GM23248 (cell line): ENCODE data around the gene TPPP3. TPM values are rescaled to one million over a fixed set of nuclear protein-coding genes. Genes with fewer than 3 reads are reported as not detected.
"Not testable (repeated sequence)": the region's sequence is repeated elsewhere in the genome, so short reads cannot be mapped to it uniquely, and the experiment has no call there.

ENCODE experiments used
- DNase-seq: peaks from one replicate; pipeline ENCODE4 v3.0.0-alpha.2; 2015
- H2AFZ ChIP-seq: fragments of 200-600 bp; sonication (generic); 2 replicates; pipeline ENCODE4 v1.6.1; 2016; ENCODE audit warnings: antibody characterized with exemption
- H3F3A ChIP-seq: fragments of 200-600 bp; sonication (generic); 2 replicates; pipeline ENCODE4 v1.6.1; 2016; ENCODE audit warnings: mild to moderate bottlenecking, antibody characterized with exemption, mixed run types; ENCODE audit not compliant: insufficient read depth
- H3K27ac ChIP-seq: fragments of 200-600 bp; sonication (generic); 2 replicates; pipeline ENCODE4 v1.5.1; 2016; ENCODE audit warnings: mild to moderate bottlenecking
- H3K27me3 ChIP-seq: fragments of 200-600 bp; sonication (generic); replicated peaks from 2 replicates; pipeline ENCODE4 v1.6.1; 2016; ENCODE audit warnings: mild to moderate bottlenecking; ENCODE audit not compliant: insufficient read depth
- H3K36me3 ChIP-seq: fragments of 200-600 bp; sonication (generic); 2 replicates; pipeline ENCODE4 v1.6.1; 2016; ENCODE audit warnings: low read depth, mild to moderate bottlenecking
- H3K4me1 ChIP-seq: fragments of 200-600 bp; sonication (generic); 2 replicates; pipeline ENCODE4 v1.6.1; 2016; ENCODE audit warnings: mild to moderate bottlenecking; ENCODE audit not compliant: insufficient read depth
- H3K4me2 ChIP-seq: fragments of 200-600 bp; sonication (generic); one replicate; pipeline ENCODE4 v1.6.1; 2016; ENCODE audit warnings: mild to moderate bottlenecking; ENCODE audit not compliant: unreplicated experiment
- H3K4me3 ChIP-seq: fragments of 200-600 bp; sonication (generic); 2 replicates; pipeline ENCODE4 v1.5.1; 2016; ENCODE audit warnings: mild to moderate bottlenecking
- H3K79me2 ChIP-seq: fragments of 200-600 bp; sonication (generic); 2 replicates; pipeline ENCODE4 v1.6.1; 2016; ENCODE audit warnings: mild to moderate bottlenecking; ENCODE audit not compliant: insufficient read depth
- H3K9ac ChIP-seq: fragments of 200-600 bp; sonication (generic); 2 replicates; pipeline ENCODE4 v1.6.1; 2016; ENCODE audit warnings: mild to moderate bottlenecking
- H3K9me2 ChIP-seq: fragments of 200-600 bp; sonication (generic); 2 replicates; pipeline ENCODE4 v1.6.1; 2016; ENCODE audit warnings: mixed run types, mild to moderate bottlenecking, moderate library complexity; ENCODE audit not compliant: insufficient read depth
- H3K9me3 ChIP-seq: fragments of 200-600 bp; sonication (generic); one replicate; pipeline ENCODE4 v1.6.1; 2017; ENCODE audit warnings: low read depth
- H4K20me1 ChIP-seq: fragments of 200-600 bp; sonication (generic); 2 replicates; pipeline ENCODE4 v1.6.0; 2016; ENCODE audit not compliant: insufficient read depth
- EZH2 ChIP-seq: fragments of 200-600 bp; sonication (generic); IDR thresholded peaks from 2 replicates; pipeline ENCODE4 v1.6.1; 2018; ENCODE audit warnings: antibody characterized with exemption, mild to moderate bottlenecking; ENCODE audit not compliant: insufficient read depth, poor library complexity, severe bottlenecking
- EZH2phosphoT487 ChIP-seq: fragments of 200-600 bp; sonication (generic); IDR thresholded peaks from 2 replicates; pipeline ENCODE4 v1.6.1; 2018; ENCODE audit warnings: antibody characterized with exemption, moderate library complexity, mild to moderate bottlenecking, low read depth; ENCODE audit not compliant: insufficient read depth
- WGBS, 2 experiments: methylation state at CpG; one replicate each; pipeline ENCODE4 v1.1.6; 2015 to 2017; ENCODE audit warnings: low lambda C conversion rate in 2 of 2, low coverage in 1 of 2; ENCODE audit errors: missing lambda C conversion rate in 2 of 2; 5-methylcytosine and 5-hydroxymethylcytosine counted together
- in situ Hi-C: fragments of 300-500 bp; cut with MboI; formaldehyde crosslinking; loops from 2 replicates; pipeline ENCODE4 v1.15.0; 2020
- polyA plus RNA-seq: library from polyadenylated mRNA; unstranded; fragments of >200 nt; fragmentation: Nextera tagmentation; extraction: Ambion mirVana; gene quantifications from 2 replicates; pipeline ENCODE4 v1.2.1, GENCODE V29; 2016
- total RNA-seq: library from RNA; depleted of rRNA; stranded (reverse); fragments of >200 nt; shearing (Covaris generic); gene quantifications from 2 replicates; pipeline ENCODE4 v1.2.3, GENCODE V29; 2014

TPPP3 gene
- total and polyA plus RNA-seq, 2 experiments from 2014 or later, result 1.9 TPM; not detected in 1

- Histone ChIP-seq H3K4me3 (no peak overlapping the region), H3K79me2 (no peaks in the 10 kb centered on the region), H4K20me1 (no peaks in the 10 kb centered on the region), H3K27me3 (no peaks in the 10 kb centered on the region), H3K4me2 (no peak overlapping the region), H2AFZ (no peak overlapping the region), H3K9ac (no peak overlapping the region), H3K9me3 (no peaks in the 10 kb centered on the region), H3K9me2 (no peaks in the 10 kb centered on the region), H3F3A (no peaks in the 10 kb centered on the region), H3K27ac (no peak overlapping the region), H3K4me1 (no peaks in the 10 kb centered on the region), H3K36me3 (no peaks in the 10 kb centered on the region)
- no peak for TF ChIP-seq EZH2
- TF ChIP-seq EZH2phosphoT487, result no peak
- DNase-seq, result peak; percentile 27
- 59 to 71% methylated on average over 1 of the region's 1 CpG for WGBS, 2 experiments
- in situ Hi-C loops, result no loop called here
Observed at GRCh38 chr16:67378642-67379041, 14.7 kb downstream of the TPPP3 start.

GRCh38 chr16:67376012-67376411, 17.3 kb downstream of the TPPP3 start:
- H3K4me2 ChIP-seq, H3K36me3 ChIP-seq, H3K79me2 ChIP-seq, H3K4me1 ChIP-seq, H3K9me3 ChIP-seq, H3K4me3 ChIP-seq, H2AFZ ChIP-seq, H3K27me3 ChIP-seq, H3K27ac ChIP-seq, in situ Hi-C loops, H3F3A ChIP-seq, H3K9ac ChIP-seq, DNase-seq, H3K9me2 ChIP-seq, H4K20me1 ChIP-seq: not testable (repeated sequence)
- 88% methylated on average over 11 of the region's 11 CpGs for WGBS, 2 experiments

- no peak for TF ChIP-seq EZH2phosphoT487
- Histone ChIP-seq H3K4me2 (no peak overlapping the region), H3K27ac (no peak overlapping the region), H3K9me2 (no peaks in the 10 kb centered on the region), H2AFZ (no peak overlapping the region), H3K79me2 (no peaks in the 10 kb centered on the region), H3K9ac (no peak overlapping the region), H3K9me3 (no peaks in the 10 kb centered on the region), H3F3A (no peaks in the 10 kb centered on the region), H3K4me3 (no peak overlapping the region), H4K20me1 (no peaks in the 10 kb centered on the region), H3K27me3 (peaks cover 22% of the 10 kb centered on the region; the same call in 1 of the 2 replicates), H3K4me1 (no peaks in the 10 kb centered on the region), H3K36me3 (no peaks in the 10 kb centered on the region)
- in situ Hi-C loops, result no loop called here
- peak; percentile 46 for DNase-seq
Observed at GRCh38 chr16:67372664-67373063, 20.6 kb downstream of the TPPP3 start.

GRCh38 chr16:67370661-67371060, 22.6 kb downstream of the TPPP3 start:
- Histone ChIP-seq H3K27me3 (peaks cover 40% of the 10 kb centered on the region), H3K4me1 (no peaks in the 10 kb centered on the region), H3K9me2 (no peaks in the 10 kb centered on the region), H3K27ac (no peak overlapping the region), H4K20me1 (no peaks in the 10 kb centered on the region), H3K9ac (no peak overlapping the region), H3K9me3 (no peaks in the 10 kb centered on the region), H3K36me3 (no peaks in the 10 kb centered on the region), H3F3A (no peaks in the 10 kb centered on the region), H3K79me2 (no peaks in the 10 kb centered on the region), H2AFZ (no peak overlapping the region), H3K4me3 (no peak overlapping the region), H3K4me2 (no peak overlapping the region)
- DNase-seq, result no peak
- in situ Hi-C loops, result no loop called here
- 69 to 70% methylated on average over 4 of the region's 4 CpGs for WGBS, 2 experiments
- no peak for TF ChIP-seq EZH2

GRCh38 chr16:67364600-67365235, 28.6 kb downstream of the TPPP3 start:
- Histone ChIP-seq H2AFZ (no peak overlapping the region), H4K20me1 (no peaks in the 10 kb centered on the region)

More at GRCh38 chr16:67364600-67365235, 28.6 kb downstream of the TPPP3 start:
- H3F3A ChIP-seq, result no peaks in the 10 kb centered on the region
- TF ChIP-seq EZH2 (no peak), EZH2phosphoT487 (no peak)
- no peaks in the 10 kb centered on the region for H3K4me1 ChIP-seq
- H3K9me3 ChIP-seq, result no peaks in the 10 kb centered on the region
- no peak overlapping the region for H3K4me2 ChIP-seq
- H3K79me2 ChIP-seq, result no peaks in the 10 kb centered on the region
- peaks cover 61% of the 10 kb centered on the region for H3K27me3 ChIP-seq
- DNase-seq, result no peak
- H3K27ac ChIP-seq, result no peak overlapping the region
- no peaks in the 10 kb centered on the region for H3K36me3 ChIP-seq
- no peak overlapping the region for H3K9ac ChIP-seq
- in situ Hi-C loops, result no loop called here
- H3K4me3 ChIP-seq, result no peak overlapping the region
- no peaks in the 10 kb centered on the region for H3K9me2 ChIP-seq
